H1 (cell line): ENCODE results near the gene ZNF536. TPM values are rescaled to one million over a fixed set of nuclear protein-coding genes. Genes with fewer than 3 reads are reported as not detected.

ENCODE experiments used
- CREB1 ChIP-seq: IDR thresholded peaks from 2 replicates; pipeline ENCODE4 v1.6.1; 2012; ENCODE audit warnings: inconsistent platforms
- EZH2 ChIP-seq: fragments of 200-600 bp; sonication (generic); IDR thresholded peaks from 2 replicates; pipeline ENCODE4 v1.7.1; 2012; ENCODE audit warnings: low read depth, mild to moderate bottlenecking, moderate library complexity, low read length, inconsistent platforms; ENCODE audit not compliant: severe bottlenecking
- KDM1A ChIP-seq: fragments of 200-600, 300-600 bp; sonication (generic); IDR thresholded peaks from 2 replicates; pipeline ENCODE4 v1.7.1; 2016; ENCODE audit warnings: mild to moderate bottlenecking, low read length, borderline replicate concordance
- POLR2AphosphoS5 ChIP-seq: IDR thresholded peaks from 2 replicates; pipeline ENCODE4 v1.6.1; 2011; ENCODE audit warnings: low read depth, low read length
- SP1 ChIP-seq: IDR thresholded peaks from 2 replicates; pipeline ENCODE4 v1.6.1; 2011; ENCODE audit warnings: low read depth, low read length
- TAF7 ChIP-seq: optimal IDR thresholded peaks from 2 replicates; pipeline ENCODE3; 2011; ENCODE audit warnings: low read depth, mild to moderate bottlenecking, inconsistent platforms, low read length, moderate library complexity, borderline replicate concordance
- polyA plus RNA-seq, 7 experiments: library from polyadenylated mRNA; depleted of rRNA in 3 of 7; stranded (reverse) in 5 of 7; unstranded in 2 of 7; fragments of >200 nt in 5 of 7; fragments of 200-250 nt in 2 of 7; gene quantifications; 1 replicate in 5 of 7; 2 replicates in 1 of 7; 4 replicates in 1 of 7; pipeline versions ENCODE4 v1.2.1 to v1.2.3, GENCODE V29; 2011 to 2013; ENCODE audit warnings: missing spikeins in 2 of 7, mixed read lengths in 2 of 7
- total RNA-seq: library from RNA; stranded (reverse); fragmentation: NEBNext Ultra II Directional; extraction: Animal tissue kit (Norgen Biotek cat#: 25700); gene quantifications from 2 replicates; pipeline ENCODE4 v1.2.1, GENCODE V29; 2021
- TF ChIP-seq, protein P1 (sequence below): IDR thresholded peaks from 2 replicates; pipeline ENCODE4 v1.6.1; 2011; ENCODE audit warnings: low read depth, mild to moderate bottlenecking, low read length; ENCODE audit not compliant: insufficient read depth

Gene ZNF536
- total and polyA plus RNA-seq, 2 of the 8 experiments (the other 6 are each of a cell fraction or from before 2014, with no cell fraction given) = 0.09 to 0.11 TPM

GRCh38 chr19:30516531-30516930, 144.3 kb downstream of the ZNF536 start (continued):
- TF ChIP-seq, protein P1, sequence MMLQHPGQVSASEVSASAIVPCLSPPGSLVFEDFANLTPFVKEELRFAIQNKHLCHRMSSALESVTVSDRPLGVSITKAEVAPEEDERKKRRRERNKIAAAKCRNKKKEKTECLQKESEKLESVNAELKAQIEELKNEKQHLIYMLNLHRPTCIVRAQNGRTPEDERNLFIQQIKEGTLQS = no peak
- TF ChIP-seq CREB1 = no peak
- TF ChIP-seq TAF7 = no peak
- TF ChIP-seq SP1 = no peak
- no peak for TF ChIP-seq KDM1A
- TF ChIP-seq POLR2AphosphoS5 = no peak
- no peak for TF ChIP-seq EZH2
- TF ChIP-seq, all 59 proteins: peak for 0
